Fibroblast of lung (primary cell): ENCODE measurements around the gene GJA5. TPM values are rescaled to one million over a fixed set of nuclear protein-coding genes. Genes with fewer than 3 reads are reported as not detected.

Experiments used
- DNase-seq, 2 donors: peaks; one replicate each; pipeline versions ENCODE4 v3.0.0 to v3.0.0-alpha.2; 2010; ENCODE audit warnings: low read depth in 2 of 2
- H2AFZ ChIP-seq: 2 replicates; pipeline ENCODE4 v1.5.1; 2012; ENCODE audit warnings: low read length, control low read depth, inconsistent platforms
- H3K27ac ChIP-seq: 2 replicates; pipeline ENCODE4 v1.5.1; 2011; ENCODE audit warnings: low read length, control low read depth; ENCODE audit not compliant: insufficient read depth
- H3K27me3 ChIP-seq: 2 replicates; pipeline ENCODE4 v1.5.1; 2011; ENCODE audit warnings: mild to moderate bottlenecking, low read length; ENCODE audit not compliant: control insufficient read depth, insufficient read depth
- H3K36me3 ChIP-seq: 2 replicates; pipeline ENCODE4 v1.5.1; 2011; ENCODE audit warnings: low read length; ENCODE audit not compliant: control insufficient read depth, insufficient read depth
- H3K4me1 ChIP-seq: 2 replicates; pipeline ENCODE4 v1.5.1; 2011; ENCODE audit warnings: low read length; ENCODE audit not compliant: control insufficient read depth, insufficient read depth; ENCODE audit errors: extremely low read depth
- H3K4me2 ChIP-seq: 2 replicates; pipeline ENCODE4 v1.5.1; 2011; ENCODE audit warnings: low read length, control low read depth; ENCODE audit not compliant: insufficient read depth; ENCODE audit errors: extremely low read depth
- H3K4me3 ChIP-seq, 4 experiments: fragments of 200-600 bp in 1 of 4; sonication (generic) in 1 of 4; replicated peaks in 1 of 4; 2 replicates each; pipeline ENCODE4 v1.5.1; 2011 to 2016; ENCODE audit warnings: low read length in 4 of 4, low read depth in 3 of 4, mild to moderate bottlenecking in 3 of 4, control low read depth in 2 of 4, inconsistent platforms in 1 of 4, mixed read lengths in 1 of 4; ENCODE audit not compliant: insufficient read depth in 1 of 4; ENCODE audit errors: control extremely low read depth in 1 of 4
- H3K79me2 ChIP-seq: 2 replicates; pipeline ENCODE4 v1.5.1; 2012; ENCODE audit warnings: mild to moderate bottlenecking, low read length, inconsistent platforms; ENCODE audit not compliant: control insufficient read depth, insufficient read depth
- H3K9ac ChIP-seq: 2 replicates; pipeline ENCODE4 v1.5.1; 2011; ENCODE audit warnings: mild to moderate bottlenecking, low read length, control low read depth; ENCODE audit not compliant: insufficient read depth
- H3K9me3 ChIP-seq: 2 replicates; pipeline ENCODE4 v1.5.1; 2012; ENCODE audit warnings: low read depth, low read length; ENCODE audit not compliant: control insufficient read depth, insufficient read depth
- H4K20me1 ChIP-seq: 2 replicates; pipeline ENCODE4 v1.5.1; 2011; ENCODE audit warnings: low read length; ENCODE audit not compliant: control insufficient read depth, insufficient read depth; ENCODE audit errors: extremely low read depth
- CTCF ChIP-seq, 2 donors: IDR thresholded peaks in 1 of 2; conservative IDR thresholded peaks in 1 of 2; 1 replicate in 1 of 2; 2 replicates in 1 of 2; pipeline ENCODE4 v1.5.1; 2011 to 2012; ENCODE audit warnings: low read length in 2 of 2, control low read depth in 1 of 2, inconsistent platforms in 1 of 2, low read depth in 1 of 2, mild to moderate bottlenecking in 1 of 2
- EZH2 ChIP-seq: IDR thresholded peaks from 2 replicates; pipeline ENCODE4 v1.5.1; 2012; ENCODE audit warnings: low read length, control low read depth, mild to moderate bottlenecking; ENCODE audit errors: missing control alignments
- polyA plus RNA-seq, 2 donors: library from polyadenylated mRNA; depleted of rRNA in 1 of 2; stranded (reverse) in 1 of 2; unstranded in 1 of 2; fragments of >200 nt; gene quantifications; 2 replicates each; pipeline ENCODE4 v1.2.1, GENCODE V29; 2011 to 2012; ENCODE audit warnings: missing spikeins in 1 of 2
- total RNA-seq: library from RNA; depleted of rRNA; stranded (reverse); fragments of >200 nt; gene quantifications from 2 replicates; pipeline ENCODE4 v1.2.1, GENCODE V29; 2014

GJA5 gene
- total and polyA plus RNA-seq, 2 donors (not counting 1 experiment from before 2014, with no cell fraction given) = 0.14 TPM; not detected in 1

GRCh38 chr1:147749792-147750191, 10.6 kb downstream of the GJA5 start:
- Histone ChIP-seq H3K36me3 (no peaks in the 10 kb centered on the region), H3K27me3 (no peaks in the 10 kb centered on the region), H3K9ac (no peak overlapping the region), H3K9me3 (no peaks in the 10 kb centered on the region), H3K27ac (no peak overlapping the region), H3K4me3 (no peak overlapping the region), H3K4me1 (no peaks in the 10 kb centered on the region), H2AFZ (no peak overlapping the region), H3K79me2 (no peaks in the 10 kb centered on the region), H4K20me1 (no peaks in the 10 kb centered on the region), H3K4me2 (no peak overlapping the region)
- TF ChIP-seq CTCF (conservative IDR thresholded peaks at IDR 0.05 in 1 of 2, IDR thresholded peaks at IDR 0.05 in 1 of 2; ENCODE audit: low read depth in 1 of 2, low read length in 2 of 2) (no peak), EZH2 (no peak)
- no peak for DNase-seq

GRCh38 chr1:147748676-147749350, 11.6 kb downstream of the GJA5 start:
- no peak overlapping the region for H3K9ac ChIP-seq
- H3K4me3 ChIP-seq = no peak overlapping the region
- no peak overlapping the region for H3K27ac ChIP-seq
- H4K20me1 ChIP-seq = no peaks in the 10 kb centered on the region
- no peaks in the 10 kb centered on the region for H3K4me1 ChIP-seq
- H3K36me3 ChIP-seq = no peaks in the 10 kb centered on the region
- H3K79me2 ChIP-seq = no peaks in the 10 kb centered on the region
- TF ChIP-seq EZH2 (no peak), CTCF (conservative IDR thresholded peaks at IDR 0.05 in 1 of 2, IDR thresholded peaks at IDR 0.05 in 1 of 2; ENCODE audit: low read depth in 1 of 2, low read length in 2 of 2) (no peak)
- no peaks in the 10 kb centered on the region for H3K9me3 ChIP-seq
- H3K4me2 ChIP-seq = no peak overlapping the region
- H2AFZ ChIP-seq = no peak overlapping the region
- no peaks in the 10 kb centered on the region for H3K27me3 ChIP-seq
- no peak for DNase-seq

- H3K4me1 ChIP-seq = no peaks in the 10 kb centered on the region
- no peaks in the 10 kb centered on the region for H3K36me3 ChIP-seq
- H3K9me3 ChIP-seq = no peaks in the 10 kb centered on the region
- H3K79me2 ChIP-seq = no peaks in the 10 kb centered on the region
- no peak overlapping the region for H3K27ac ChIP-seq
- no peak for DNase-seq
- no peak overlapping the region for H3K9ac ChIP-seq
- H3K27me3 ChIP-seq = no peaks in the 10 kb centered on the region
- no peak overlapping the region for H3K4me3 ChIP-seq
- no peaks in the 10 kb centered on the region for H4K20me1 ChIP-seq
- H2AFZ ChIP-seq = no peak overlapping the region
- TF ChIP-seq EZH2 (no peak), CTCF (conservative IDR thresholded peaks at IDR 0.05 in 1 of 2, IDR thresholded peaks at IDR 0.05 in 1 of 2; ENCODE audit: low read depth in 1 of 2, low read length in 2 of 2) (no peak)
- H3K4me2 ChIP-seq = no peak overlapping the region
Measured at GRCh38 chr1:147747966-147748365, 12.4 kb downstream of the GJA5 start.
